H1 (cell line): ENCODE data around the gene ARHGAP15. TPM values are rescaled to one million over a fixed set of nuclear protein-coding genes. Genes with fewer than 3 reads are reported as not detected.
A peak's percentile ranks its signal among the peaks of the same experiment; 100 is the strongest.

Source experiments
- CTCF ChIA-PET: fragments of 300-600 bp; sonication (Branson Sonifier 250); formaldehyde crosslinking; loops from one replicate; lab custom pipeline; 2021; ENCODE audit not compliant: partially characterized antibody; lab: Charles Lee
- POLR2A ChIA-PET: fragments of 300-600 bp; sonication (Branson Sonifier 250); formaldehyde crosslinking; loops from one replicate; lab custom pipeline; 2021; ENCODE audit warnings: inconsistent platforms; ENCODE audit not compliant: partially characterized antibody; lab: Charles Lee
- DNase-seq, 2 experiments: peaks; one replicate each; pipeline versions ENCODE4 v3.0.0 to v3.0.0-alpha.2; 2010 to 2022; ENCODE audit warnings: low spot score in 2 of 2, low read depth in 1 of 2, mixed read lengths in 1 of 2
- FAIRE-seq: peaks from 2 replicates; lab custom pipeline; 2011; peaks lifted over from hg19 to GRCh38; lab: Jason Lieb, UNC
- H2AFZ ChIP-seq: 2 replicates; pipeline ENCODE4 v1.8.1; 2012; ENCODE audit warnings: low read length, inconsistent platforms
- H2AK5ac ChIP-seq: 2 replicates; pipeline ENCODE4 v1.6.1; 2013; ENCODE audit warnings: low read depth, low read length
- H2BK120ac ChIP-seq: replicated peaks from 2 replicates; pipeline ENCODE3; 2013; ENCODE audit warnings: low read depth, low read length, inconsistent platforms
- H2BK12ac ChIP-seq: 2 replicates; pipeline ENCODE4 v1.6.1; 2013; ENCODE audit warnings: low read depth, low read length
- H2BK15ac ChIP-seq: 2 replicates; pipeline ENCODE4 v1.6.1; 2013; ENCODE audit warnings: low read length
- H2BK20ac ChIP-seq: 2 replicates; pipeline ENCODE4 v1.6.1; 2013; ENCODE audit warnings: low read length
- H2BK5ac ChIP-seq: 2 replicates; pipeline ENCODE4 v1.6.1; 2013; ENCODE audit warnings: low read depth, low read length
- H3K14ac ChIP-seq: 2 replicates; pipeline ENCODE4 v1.6.1; 2013; ENCODE audit warnings: inconsistent platforms; ENCODE audit not compliant: insufficient read length
- H3K18ac ChIP-seq: 2 replicates; pipeline ENCODE4 v1.6.1; 2013; ENCODE audit warnings: low read length; ENCODE audit errors: extremely low read depth
- H3K23ac ChIP-seq: 2 replicates; pipeline ENCODE4 v1.6.1; 2013; ENCODE audit warnings: inconsistent platforms; ENCODE audit not compliant: insufficient read length
- H3K23me2 ChIP-seq: 2 replicates; pipeline ENCODE4 v1.6.1; 2013; ENCODE audit warnings: low read depth, low read length
- H3K27ac ChIP-seq: 2 replicates; pipeline ENCODE4 v1.6.1; 2011; ENCODE audit warnings: low read depth, low read length, inconsistent platforms
- H3K27me3 ChIP-seq, 4 experiments: replicated peaks in 1 of 4; 1 replicate in 1 of 4; 2 replicates in 3 of 4; pipeline versions ENCODE4 v1.6.1 to v1.8.1; 2011 to 2013; ENCODE audit warnings: low read length in 3 of 4, mild to moderate bottlenecking in 3 of 4, inconsistent platforms in 2 of 4, mixed read lengths in 2 of 4, moderate library complexity in 1 of 4; ENCODE audit not compliant: control insufficient read depth in 3 of 4, insufficient read depth in 3 of 4; ENCODE audit errors: extremely low read depth in 1 of 4
- H3K36me3 ChIP-seq, 4 experiments: 2 replicates each; pipeline versions ENCODE4 v1.6.1 to v1.8.1; 2011 to 2013; ENCODE audit warnings: mild to moderate bottlenecking in 4 of 4, low read length in 3 of 4, moderate library complexity in 2 of 4, control low read depth in 1 of 4, inconsistent platforms in 1 of 4; ENCODE audit not compliant: insufficient read depth in 4 of 4, control insufficient read depth in 2 of 4
- H3K4ac ChIP-seq: replicated peaks from 2 replicates; pipeline ENCODE3; 2013; ENCODE audit warnings: low read length, low read depth, mixed read lengths, inconsistent platforms; ENCODE audit not compliant: insufficient read length
- H3K4me1 ChIP-seq, 4 experiments: replicated peaks in 1 of 4; 1 replicate in 1 of 4; 2 replicates in 3 of 4; pipeline versions ENCODE4 v1.6.1 to v1.8.1; 2011 to 2013; ENCODE audit warnings: low read length in 3 of 4, inconsistent platforms in 2 of 4, mixed read lengths in 1 of 4; ENCODE audit not compliant: insufficient read depth in 4 of 4, control insufficient read depth in 3 of 4
- H3K4me2 ChIP-seq, 2 experiments: 2 replicates each; pipeline versions ENCODE4 v1.6.1 to v1.8.1; 2011 to 2013; ENCODE audit warnings: low read depth in 2 of 2, low read length in 2 of 2, control low read depth in 1 of 2, inconsistent platforms in 1 of 2, mild to moderate bottlenecking in 1 of 2; ENCODE audit not compliant: insufficient read depth in 1 of 2
- H3K4me3 ChIP-seq, 4 experiments: fragments of 200-600, 300-600 bp in 1 of 4; sonication (generic), shearing (Covaris generic), sonication (Bioruptor Twin) in 1 of 4; 2 replicates each; pipeline versions ENCODE4 v1.5.1 to v1.8.1; 2011 to 2016; ENCODE audit warnings: low read length in 4 of 4, low read depth in 3 of 4, control low read depth in 2 of 4, inconsistent platforms in 2 of 4, mild to moderate bottlenecking in 2 of 4, mixed read lengths in 1 of 4, moderate library complexity in 1 of 4; ENCODE audit not compliant: insufficient read depth in 2 of 4; ENCODE audit errors: extremely low read depth in 1 of 4
- H3K56ac ChIP-seq: replicated peaks from 2 replicates; pipeline ENCODE3; 2013; ENCODE audit warnings: low read depth, mild to moderate bottlenecking, mixed read lengths, low read length, inconsistent platforms; ENCODE audit not compliant: insufficient read length
- H3K79me1 ChIP-seq: 2 replicates; pipeline ENCODE4 v1.6.1; 2013; ENCODE audit warnings: low read depth, low read length, control low read depth
- H3K79me2 ChIP-seq, 2 experiments: 2 replicates each; pipeline versions ENCODE4 v1.6.1 to v1.8.1; 2012 to 2013; ENCODE audit warnings: low read length in 2 of 2, mild to moderate bottlenecking in 2 of 2, inconsistent platforms in 1 of 2; ENCODE audit not compliant: insufficient read depth in 2 of 2, control insufficient read depth in 1 of 2
- H3K9ac ChIP-seq, 4 experiments: replicated peaks in 1 of 4; 1 replicate in 1 of 4; 2 replicates in 3 of 4; pipeline versions ENCODE4 v1.6.1 to v1.8.1; 2011 to 2013; ENCODE audit warnings: low read depth in 3 of 4, low read length in 3 of 4, control low read depth in 2 of 4, mild to moderate bottlenecking in 2 of 4, moderate library complexity in 2 of 4, inconsistent platforms in 1 of 4; ENCODE audit errors: extremely low read depth in 1 of 4
- H3K9me3 ChIP-seq, 2 experiments: 2 replicates each; pipeline versions ENCODE4 v1.6.1 to v1.8.1; 2012 to 2013; ENCODE audit warnings: mild to moderate bottlenecking in 2 of 2, moderate library complexity in 2 of 2, control low read depth in 1 of 2, inconsistent platforms in 1 of 2, low read depth in 1 of 2, low read length in 1 of 2, mixed read lengths in 1 of 2; ENCODE audit not compliant: insufficient read depth in 2 of 2
- H4K20me1 ChIP-seq, 2 experiments: replicated peaks in 1 of 2; 2 replicates each; pipeline versions ENCODE3 to v1.8.1; 2011 to 2013; ENCODE audit warnings: inconsistent platforms in 2 of 2, low read length in 2 of 2, mild to moderate bottlenecking in 1 of 2; ENCODE audit not compliant: insufficient read depth in 2 of 2, control insufficient read depth in 1 of 2
- H4K5ac ChIP-seq: 2 replicates; pipeline ENCODE4 v1.6.1; 2013; ENCODE audit warnings: low read length, low read depth, mixed read lengths, inconsistent platforms; ENCODE audit not compliant: insufficient read length
- H4K8ac ChIP-seq: 2 replicates; pipeline ENCODE4 v1.8.0; 2013; ENCODE audit warnings: mild to moderate bottlenecking, moderate library complexity, low read length, inconsistent platforms; ENCODE audit not compliant: insufficient read depth; ENCODE audit errors: extremely low read depth
- H4K91ac ChIP-seq: replicated peaks from 2 replicates; pipeline ENCODE3; 2013; ENCODE audit warnings: low read length, mixed read lengths, inconsistent platforms; ENCODE audit not compliant: insufficient read length
- CEBPB ChIP-seq: IDR thresholded peaks from 2 replicates; pipeline ENCODE4 v1.6.1; 2012; ENCODE audit warnings: low read depth, low read length
- SUZ12 ChIP-seq: fragments of 200-600 bp; sonication (generic); IDR thresholded peaks from 2 replicates; pipeline ENCODE4 v1.6.1; 2012; ENCODE audit warnings: mild to moderate bottlenecking, inconsistent platforms, low read length, moderate library complexity, mixed read lengths
- WGBS, 2 experiments: shearing (Covaris generic) in 1 of 2; methylation state at CpG; one replicate each; pipeline versions ENCODE4 v1.1.6 to v1.1.7; 2013 to 2015; ENCODE audit warnings: low lambda C conversion rate in 2 of 2, mixed read lengths in 2 of 2, inconsistent platforms in 1 of 2, low coverage in 1 of 2, missing lambda C conversion rate in 1 of 2; ENCODE audit not compliant: insufficient replicate concordance in 2 of 2, insufficient coverage in 1 of 2, insufficient read length in 1 of 2; ENCODE audit errors: extremely low coverage in 1 of 2, missing lambda C conversion rate in 1 of 2; 5-methylcytosine and 5-hydroxymethylcytosine counted together
- polyA plus RNA-seq, 7 experiments: library from polyadenylated mRNA; depleted of rRNA in 3 of 7; stranded (reverse) in 5 of 7; unstranded in 2 of 7; fragments of >200 nt in 5 of 7; fragments of 200-250 nt in 2 of 7; gene quantifications; 1 replicate in 5 of 7; 2 replicates in 1 of 7; 4 replicates in 1 of 7; pipeline versions ENCODE4 v1.2.1 to v1.2.3, GENCODE V29; 2011 to 2013; ENCODE audit warnings: missing spikeins in 2 of 7, mixed read lengths in 2 of 7
- total RNA-seq: library from RNA; stranded (reverse); fragmentation: NEBNext Ultra II Directional; extraction: Animal tissue kit (Norgen Biotek cat#: 25700); gene quantifications from 2 replicates; pipeline ENCODE4 v1.2.1, GENCODE V29; 2021

Gene ARHGAP15
- total and polyA plus RNA-seq, 2 of the 8 experiments (the other 6 are each of a cell fraction or from before 2014, with no cell fraction given): not detected

GRCh38 chr2:143151111-143151752, 22.0 kb downstream of the ARHGAP15 start:
- Histone ChIP-seq H2BK15ac (no peak overlapping the region), H3K56ac (no peak overlapping the region), H3K9me3 (no peaks in the 10 kb centered on the region), H3K4me3 (no peak overlapping the region), H2AK5ac (no peak overlapping the region), H2BK12ac (no peak overlapping the region), H3K18ac (no peak overlapping the region), H3K79me2 (no peaks in the 10 kb centered on the region), H3K27ac (no peak overlapping the region), H4K8ac (no peak overlapping the region), H3K4ac (no peak overlapping the region), H4K5ac (no peak overlapping the region), H2AFZ (no peak overlapping the region), H3K27me3 (no peaks in the 10 kb centered on the region), H3K23ac (no peak overlapping the region), H3K9ac (no peak overlapping the region), H2BK5ac (no peak overlapping the region), H3K23me2 (no peaks in the 10 kb centered on the region), H2BK120ac (no peak overlapping the region), H3K4me2 (no peak overlapping the region), H2BK20ac (no peak overlapping the region), H4K91ac (no peak overlapping the region), H3K36me3 (no peaks in the 10 kb centered on the region), H4K20me1 (no peaks in the 10 kb centered on the region), H3K4me1 (no peaks in the 10 kb centered on the region), H3K79me1 (no peaks in the 10 kb centered on the region), H3K14ac (no peak overlapping the region)
- TF ChIP-seq CEBPB: peak; percentile 53; the same call in 1 of the 2 replicates
- no peak for TF ChIP-seq SUZ12
- ChIA-PET POLR2A (no interaction called here), CTCF (interaction anchor here (0.9 kb wide), 1 partner anchor 12 kb away, joined by 3 read pairs; no protein-coding TSS in a partner anchor)
- FAIRE-seq (no peak), DNase-seq (no peak)
- 71% methylated on average over 1 of the region's 1 CpG; no CpG with 5 or more reads in 1 of the 2 experiments for WGBS, 2 experiments
